IMR-90 (cell line): ENCODE measurements around the gene TMEM63C. TPM values are rescaled to one million over a fixed set of nuclear protein-coding genes. Genes with fewer than 3 reads are reported as not detected.

Source experiments
- ATAC-seq: fragments of 200-7000 bp; cut with Tn5 transposase; 2 replicates; pipeline ENCODE4 v1.9.1; 2020; ENCODE audit warnings: low read depth, mild to moderate bottlenecking, moderate library complexity
- BruUV-seq: library from RNA; stranded (reverse); fragments of 400-500 nt; replicated peaks from 2 replicates; lab custom pipeline; 2021; lab: Mats Ljungman, UMichigan
- CTCF ChIA-PET: fragments of 300-600 bp; formaldehyde crosslinking; extraction: SDS; loops from one replicate; lab custom pipeline; 2021; ENCODE audit warnings: antibody characterized with exemption; lab: Yijun Ruan, JAX
- POLR2A ChIA-PET: fragments of 300-600 bp; sonication (Branson Sonifier 250); formaldehyde crosslinking; loops from one replicate; lab custom pipeline; 2022; ENCODE audit warnings: antibody characterized with exemption; ENCODE audit not compliant: unreplicated experiment; lab: Charles Lee
- DNase-seq: peaks from one replicate; pipeline ENCODE4 v3.0.0; 2013
- H2AFZ ChIP-seq: replicated peaks from 2 replicates; pipeline ENCODE3; 2013; ENCODE audit warnings: low read length, mild to moderate bottlenecking; ENCODE audit not compliant: poor library complexity
- H2AK5ac ChIP-seq: 2 replicates; pipeline ENCODE4 v1.6.1; 2013; ENCODE audit warnings: low read depth, low read length, inconsistent platforms
- H2AK9ac ChIP-seq: replicated peaks from 2 replicates; pipeline ENCODE3; 2013; ENCODE audit warnings: mild to moderate bottlenecking, low read depth, low read length, moderate library complexity; ENCODE audit not compliant: poor library complexity
- H2BK120ac ChIP-seq: 2 replicates; pipeline ENCODE4 v1.6.1; 2013; ENCODE audit warnings: low read depth, low read length, inconsistent platforms
- H2BK15ac ChIP-seq: 3 replicates; pipeline ENCODE4 v1.6.1; 2013; ENCODE audit warnings: low read depth, low read length, inconsistent platforms
- H2BK20ac ChIP-seq: 2 replicates; pipeline ENCODE4 v1.6.1; 2013; ENCODE audit warnings: low read depth, mild to moderate bottlenecking, inconsistent platforms, low read length, moderate library complexity
- H2BK5ac ChIP-seq: 2 replicates; pipeline ENCODE4 v1.6.1; 2013; ENCODE audit warnings: mild to moderate bottlenecking, low read depth, low read length, inconsistent platforms; ENCODE audit not compliant: poor library complexity, severe bottlenecking
- H3K14ac ChIP-seq: replicated peaks from 2 replicates; pipeline ENCODE4 v1.6.1; 2013; ENCODE audit warnings: low read depth, low read length, inconsistent platforms
- H3K18ac ChIP-seq: 2 replicates; pipeline ENCODE4 v1.6.1; 2013; ENCODE audit warnings: low read depth, low read length, control low read depth
- H3K23ac ChIP-seq: 2 replicates; pipeline ENCODE4 v1.6.1; 2013; ENCODE audit warnings: low read depth, low read length, inconsistent platforms
- H3K27ac ChIP-seq: 2 replicates; pipeline ENCODE4 v1.5.1; 2013; ENCODE audit warnings: mild to moderate bottlenecking, control low read depth, low read length; ENCODE audit not compliant: insufficient read depth
- H3K27me3 ChIP-seq: 2 replicates; pipeline ENCODE4 v1.6.1; 2013; ENCODE audit warnings: low read length; ENCODE audit not compliant: control insufficient read depth, insufficient read depth
- H3K36me3 ChIP-seq: 2 replicates; pipeline ENCODE4 v1.6.1; 2013; ENCODE audit warnings: low read length, mixed read lengths; ENCODE audit not compliant: control insufficient read depth, insufficient read depth
- H3K4ac ChIP-seq: 2 replicates; pipeline ENCODE4 v1.6.1; 2013; ENCODE audit warnings: low read depth, low read length, inconsistent platforms
- H3K4me1 ChIP-seq: 2 replicates; pipeline ENCODE4 v1.6.1; 2013; ENCODE audit warnings: low read length, mixed read lengths; ENCODE audit not compliant: control insufficient read depth, insufficient read depth
- H3K4me2 ChIP-seq: 2 replicates; pipeline ENCODE4 v1.6.1; 2013; ENCODE audit warnings: low read depth, mild to moderate bottlenecking, control low read depth, low read length, moderate library complexity
- H3K4me3 ChIP-seq: 2 replicates; pipeline ENCODE4 v1.5.1; 2013; ENCODE audit warnings: low read depth, mild to moderate bottlenecking, control low read depth, low read length, moderate library complexity; ENCODE audit not compliant: insufficient read depth
- H3K56ac ChIP-seq: 2 replicates; pipeline ENCODE4 v1.6.1; 2013; ENCODE audit warnings: low read length, inconsistent platforms; ENCODE audit not compliant: insufficient read depth; ENCODE audit errors: extremely low read depth
- H3K79me1 ChIP-seq, 2 experiments: 2 replicates each; pipeline ENCODE4 v1.6.1; 2013; ENCODE audit warnings: low read length in 2 of 2, inconsistent platforms in 1 of 2, low read depth in 1 of 2
- H3K9ac ChIP-seq: 2 replicates; pipeline ENCODE4 v1.6.1; 2013; ENCODE audit warnings: low read depth, low read length, control low read depth
- H3K9me1 ChIP-seq: 2 replicates; pipeline ENCODE4 v1.6.1; 2013; ENCODE audit warnings: low read length, inconsistent platforms; ENCODE audit not compliant: insufficient read depth
- H3K9me3 ChIP-seq: 2 replicates; pipeline ENCODE4 v1.6.1; 2013; ENCODE audit warnings: low read length; ENCODE audit not compliant: control insufficient read depth, insufficient read depth
- H4K20me1 ChIP-seq: 2 replicates; pipeline ENCODE4 v1.6.1; 2013; ENCODE audit warnings: low read length, inconsistent platforms; ENCODE audit not compliant: insufficient read depth
- H4K5ac ChIP-seq: 2 replicates; pipeline ENCODE4 v1.6.1; 2013; ENCODE audit warnings: mild to moderate bottlenecking, low read depth, low read length, control low read depth
- H4K8ac ChIP-seq, 2 experiments: 2 replicates each; pipeline ENCODE4 v1.6.1; 2013; ENCODE audit warnings: low read depth in 2 of 2, low read length in 2 of 2, control low read depth in 1 of 2, inconsistent platforms in 1 of 2
- H4K91ac ChIP-seq: 2 replicates; pipeline ENCODE4 v1.6.1; 2013; ENCODE audit warnings: low read depth, low read length, inconsistent platforms; ENCODE audit not compliant: insufficient read depth
- CEBPB ChIP-seq: IDR thresholded peaks from 2 replicates; pipeline ENCODE4 v1.6.1; 2012; ENCODE audit warnings: low read depth, low read length, improper control_type of control experiment
- ELK1 ChIP-seq: fragments of 150-350 bp; IDR thresholded peaks from 2 replicates; pipeline ENCODE4 v1.6.1; 2016; ENCODE audit warnings: low read depth, mild to moderate bottlenecking, low read length, moderate library complexity, borderline replicate concordance
- RAD21 ChIP-seq: IDR thresholded peaks from 2 replicates; pipeline ENCODE4 v1.6.1; 2012; ENCODE audit warnings: low read length, improper control_type of control experiment
- RFX5 ChIP-seq: IDR thresholded peaks from 2 replicates; pipeline ENCODE4 v1.8.0; 2012; ENCODE audit warnings: low read depth, mild to moderate bottlenecking, low read length, moderate library complexity
- WGBS, 2 experiments: methylation state at CpG; one replicate each; pipeline versions ENCODE4 v1.1.5 to v1.1.7; 2013; ENCODE audit warnings: missing lambda C conversion rate in 2 of 2; ENCODE audit not compliant: insufficient read length in 1 of 2; ENCODE audit errors: extremely low coverage in 2 of 2; 5-methylcytosine and 5-hydroxymethylcytosine counted together
- dilution Hi-C: fragments of 300-500 bp; cut with HindIII; formaldehyde crosslinking; loops from one replicate; pipeline ENCODE4 v1.14.3; 2018; ENCODE audit warnings: low sequenced_read_pairs; ENCODE audit not compliant: unreplicated experiment
- in situ Hi-C: fragments of 300-500 bp; cut with MboI; formaldehyde crosslinking; loops from 3 replicates; pipeline ENCODE4 v1.14.3; 2019; ENCODE audit warnings: low sequenced_read_pairs, inconsistent platforms, mixed read lengths
- intact Hi-C: fragments of 100-400 bp; cut with micrococcal nuclease; formaldehyde crosslinking; loops from 2 replicates; pipeline ENCODE4 v1.10.0; 2022
- polyA plus RNA-seq, 3 experiments: library from polyadenylated mRNA; depleted of rRNA; stranded (reverse); fragments of >200 nt; gene quantifications; 2 replicates each; pipeline ENCODE4 v1.2.3, GENCODE V29; 2012; ENCODE audit warnings: low replicate concordance in 1 of 3
- total RNA-seq: library from RNA; depleted of rRNA; stranded (reverse); fragments of >200 nt; gene quantifications from 2 replicates; pipeline ENCODE4 v1.2.3, GENCODE V29; 2012

The TMEM63C gene
- total and polyA plus RNA-seq, 2 of the 4 experiments (the other 2 are of a cell fraction), result under 0.01 TPM; not detected in 1

- Histone ChIP-seq H3K9ac (no peak overlapping the region), H2BK15ac (no peak overlapping the region), H3K9me1 (no peaks in the 10 kb centered on the region), H3K9me3 (no peaks in the 10 kb centered on the region), H2AK5ac (no peak overlapping the region), H3K4me2 (no peak overlapping the region), H2BK120ac (no peak overlapping the region), H4K91ac (no peak overlapping the region), H3K23ac (no peak overlapping the region), H3K36me3 (no peaks in the 10 kb centered on the region), H3K27ac (no peak overlapping the region), H3K18ac (no peak overlapping the region), H3K14ac (no peak overlapping the region), H4K20me1 (no peaks in the 10 kb centered on the region), H4K5ac (no peak overlapping the region), H2BK5ac (no peak overlapping the region), H3K56ac (no peak overlapping the region), H2AK9ac (no peak overlapping the region), H2BK20ac (no peak overlapping the region), H2AFZ (no peak overlapping the region), H3K79me1 (no peaks in the 10 kb centered on the region), H3K4me3 (no peak overlapping the region), H3K27me3 (peaks cover 12% of the 10 kb centered on the region; the same call in 1 of the 2 replicates), H3K4ac (no peak overlapping the region), H4K8ac (no peak overlapping the region), H3K4me1 (no peaks in the 10 kb centered on the region)
- intact Hi-C loops (no loop called here), dilution Hi-C loops (no loop called here), in situ Hi-C loops (no loop called here)
- CTCF ChIA-PET, result no interaction called here
- no peak for ATAC-seq
- POLR2A ChIA-PET, result no interaction called here
- BruUV-seq, result no TSS peak
- TF ChIP-seq CEBPB (no peak), ELK1 (no peak), RAD21 (no peak), RFX5 (no peak)
- DNase-seq, result no peak
- WGBS, 2 experiments, result no CpG with 5 or more reads among the region's 4 CpGs
These were observed 20.1 kb downstream of the TMEM63C start for GRCh38 chr14:77201696-77202095.
